CD14-positive monocyte (primary cell): ENCODE data around the gene COL24A1. TPM values are rescaled to one million over a fixed set of nuclear protein-coding genes. Genes with fewer than 3 reads are reported as not detected.

Experiments used
- DNase-seq, 3 donors: peaks; one replicate each; pipeline ENCODE4 v3.0.0-alpha.2; 2011 to 2022
- H2AFZ ChIP-seq: 2 replicates; pipeline ENCODE4 v1.6.0; 2012; ENCODE audit warnings: mild to moderate bottlenecking, low read depth, low read length, inconsistent platforms; ENCODE audit not compliant: insufficient read depth, poor library complexity, severe bottlenecking
- H3K27ac ChIP-seq, 2 donors: 1 replicate in 1 of 2; 2 replicates in 1 of 2; pipeline ENCODE4 v1.5.1; 2012 to 2013; ENCODE audit warnings: low read length in 2 of 2, control low read depth in 1 of 2, inconsistent platforms in 1 of 2, low read depth in 1 of 2, mild to moderate bottlenecking in 1 of 2
- H3K27me3 ChIP-seq, 2 donors: one replicate each; pipeline versions ENCODE4 v1.6.0 to v1.6.1; 2011 to 2013; ENCODE audit warnings: low read length in 2 of 2; ENCODE audit not compliant: control insufficient read depth in 2 of 2, insufficient read depth in 2 of 2
- H3K36me3 ChIP-seq, 2 donors: replicated peaks in 1 of 2; 1 replicate in 1 of 2; 2 replicates in 1 of 2; pipeline versions ENCODE4 v1.5.1 to v1.6.1; 2012 to 2013; ENCODE audit warnings: low read length in 2 of 2, control low read depth in 1 of 2, inconsistent platforms in 1 of 2, mild to moderate bottlenecking in 1 of 2; ENCODE audit not compliant: insufficient read depth in 2 of 2, control insufficient read depth in 1 of 2
- H3K4me1 ChIP-seq, 2 donors: 1 replicate in 1 of 2; 2 replicates in 1 of 2; pipeline versions ENCODE4 v1.5.1 to v1.6.1; 2012 to 2013; ENCODE audit warnings: low read length in 2 of 2, control low read depth in 1 of 2, inconsistent platforms in 1 of 2, mild to moderate bottlenecking in 1 of 2, moderate library complexity in 1 of 2; ENCODE audit not compliant: insufficient read depth in 2 of 2, control insufficient read depth in 1 of 2
- H3K4me2 ChIP-seq: replicated peaks from 2 replicates; pipeline ENCODE3; 2012; ENCODE audit warnings: low read length, moderate library complexity, mild to moderate bottlenecking; ENCODE audit not compliant: poor library complexity, severe bottlenecking; ENCODE audit errors: extremely low read depth
- H3K4me3 ChIP-seq, 3 experiments: fragments of 200-600 bp in 1 of 3; sonication (generic) in 1 of 3; replicated peaks in 1 of 3; 1 replicate in 2 of 3; 2 replicates in 1 of 3; pipeline ENCODE4 v1.5.1; 2011 to 2013; ENCODE audit warnings: low read length in 3 of 3, mild to moderate bottlenecking in 3 of 3, control low read depth in 2 of 3, low read depth in 2 of 3, inconsistent platforms in 1 of 3, moderate library complexity in 1 of 3
- H3K79me2 ChIP-seq: 2 replicates; pipeline ENCODE4 v1.6.0; 2012; ENCODE audit warnings: mild to moderate bottlenecking, control low read depth, inconsistent platforms, low read length, moderate library complexity; ENCODE audit not compliant: insufficient read depth
- H3K9ac ChIP-seq: 2 replicates; pipeline ENCODE4 v1.6.0; 2017; ENCODE audit warnings: low read length, mild to moderate bottlenecking; ENCODE audit not compliant: insufficient read depth, poor library complexity, severe bottlenecking
- H3K9me3 ChIP-seq, 2 donors: replicated peaks in 1 of 2; 1 replicate in 1 of 2; 2 replicates in 1 of 2; pipeline versions ENCODE4 v1.5.1 to v1.6.1; 2012 to 2013; ENCODE audit warnings: low read length in 2 of 2, control low read depth in 1 of 2; ENCODE audit not compliant: control insufficient read depth in 1 of 2, insufficient read depth in 1 of 2
- H4K20me1 ChIP-seq: 2 replicates; pipeline ENCODE4 v1.6.0; 2012; ENCODE audit warnings: mild to moderate bottlenecking, low read length, control low read depth, moderate library complexity; ENCODE audit not compliant: insufficient read depth
- H3K27ac Mint-ChIP-seq, 7 donors: one replicate each; pipeline ENCODE4 v1.8.0; 2020; ENCODE audit warnings: mild to moderate bottlenecking in 7 of 7, mixed read lengths in 7 of 7, moderate library complexity in 6 of 7, inconsistent platforms in 2 of 7
- H3K27me3 Mint-ChIP-seq, 3 donors: one replicate each; pipeline ENCODE4 v1.8.0; 2021 to 2022; ENCODE audit warnings: low read depth in 3 of 3, mild to moderate bottlenecking in 3 of 3, mixed read lengths in 3 of 3, moderate library complexity in 3 of 3, inconsistent platforms in 1 of 3
- H3K36me3 Mint-ChIP-seq, 2 donors: one replicate each; pipeline ENCODE4 v1.8.0; 2020; ENCODE audit warnings: mixed read lengths in 2 of 2, inconsistent platforms in 1 of 2, mild to moderate bottlenecking in 1 of 2
- H3K4me1 Mint-ChIP-seq: one replicate; pipeline ENCODE4 v1.8.0; 2020; ENCODE audit warnings: mild to moderate bottlenecking, mixed read lengths
- H3K4me3 Mint-ChIP-seq, 2 donors: one replicate each; pipeline ENCODE4 v1.8.0; 2020; ENCODE audit warnings: mild to moderate bottlenecking in 2 of 2, mixed read lengths in 2 of 2, moderate library complexity in 1 of 2
- H3K9me3 Mint-ChIP-seq, 7 donors: one replicate each; pipeline ENCODE4 v1.8.0; 2020 to 2022; ENCODE audit warnings: mixed read lengths in 7 of 7, mild to moderate bottlenecking in 6 of 7, moderate library complexity in 6 of 7, inconsistent platforms in 2 of 7
- CTCF ChIP-seq: fragments of 200-600 bp; IDR thresholded peaks from one replicate; pipeline ENCODE4 v1.8.0; 2022; ENCODE audit warnings: antibody characterized with exemption, mild to moderate bottlenecking
- WGBS: methylation state at CpG from one replicate; pipeline ENCODE4 v1.1.5; 2013; ENCODE audit warnings: missing lambda C conversion rate; ENCODE audit not compliant: insufficient coverage; 5-methylcytosine and 5-hydroxymethylcytosine counted together
- intact Hi-C, 2 donors: fragments of 100-400 bp; cut with micrococcal nuclease; formaldehyde crosslinking; loops; one replicate each; pipeline versions ENCODE4 v1.15.0 to v1.15.1; 2023
- polyA plus RNA-seq, 3 donors: library from polyadenylated mRNA; depleted of rRNA in 1 of 3; unstranded in 2 of 3; stranded (reverse) in 1 of 3; fragments of 300-500 nt in 2 of 3; fragments of >200 nt in 1 of 3; fragmentation: Illumina TruSeq in 2 of 3; gene quantifications; 1 replicate in 2 of 3; 2 replicates in 1 of 3; pipeline ENCODE4 v1.2.3, GENCODE V29; 2012 to 2021

The COL24A1 gene
- polyA plus RNA-seq, 3 donors, result 0.05 to 0.13 TPM; not detected in 1

- no peak overlapping the region for H3K27ac ChIP-seq
- no peaks in the 10 kb centered on the region for H3K27me3 ChIP-seq
- no peak for TF ChIP-seq CTCF
- Mint-ChIP-seq H3K27ac (no peak overlapping the region), H3K27me3 (peaks cover 0 to 2% (median 0%) of the 10 kb centered on the region in 3 donors), H3K4me1 (peaks cover 7% of the 10 kb centered on the region), H3K4me3 (no peak overlapping the region), H3K9me3 (peaks cover 0 to 6% (median 2%) of the 10 kb centered on the region in 7 donors), H3K36me3 (peaks cover 0 to 2% of the 10 kb centered on the region in 2 donors)
- H2AFZ ChIP-seq, result no peak overlapping the region
- H3K4me3 ChIP-seq, result no peak overlapping the region
- DNase-seq, result no peak
- intact Hi-C loops, result no loop called here
- H3K79me2 ChIP-seq, result no peaks in the 10 kb centered on the region
- no peak overlapping the region for H3K9ac ChIP-seq
- H3K4me2 ChIP-seq, result no peak overlapping the region
- no peaks in the 10 kb centered on the region for H4K20me1 ChIP-seq
- H3K4me1 ChIP-seq, result no peaks in the 10 kb centered on the region
- H3K9me3 ChIP-seq, result no peaks in the 10 kb centered on the region
- H3K36me3 ChIP-seq, result no peaks in the 10 kb centered on the region
- no CpG with 5 or more reads among the region's 1 CpG for WGBS
Observed at GRCh38 chr1:85884372-85885035, 272.1 kb downstream of the COL24A1 start.

GRCh38 chr1:85867189-85867588 is 289.4 kb downstream of the COL24A1 start:
- H3K27ac ChIP-seq, result no peak overlapping the region
- no peaks in the 10 kb centered on the region for H3K9me3 ChIP-seq
- H3K36me3 ChIP-seq, result no peaks in the 10 kb centered on the region
- Mint-ChIP-seq H3K4me1 (no peaks in the 10 kb centered on the region), H3K27ac (peak overlapping the region in 1 of 7 donors; percentile 30), H3K27me3 (no peaks in the 10 kb centered on the region), H3K9me3 (peaks cover 0 to 3% (median 0%) of the 10 kb centered on the region in 7 donors), H3K36me3 (no peaks in the 10 kb centered on the region), H3K4me3 (no peak overlapping the region)
- no peaks in the 10 kb centered on the region for H3K79me2 ChIP-seq
- no peak overlapping the region for H3K4me3 ChIP-seq
- TF ChIP-seq CTCF, result no peak
- no peak for DNase-seq
- no peaks in the 10 kb centered on the region for H3K4me1 ChIP-seq
- no peak overlapping the region for H3K4me2 ChIP-seq
- H2AFZ ChIP-seq, result no peak overlapping the region
- H3K9ac ChIP-seq, result no peak overlapping the region
- no peaks in the 10 kb centered on the region for H3K27me3 ChIP-seq
- intact Hi-C loops, result no loop called here
- no peaks in the 10 kb centered on the region for H4K20me1 ChIP-seq
